GM21381 (cell line): ENCODE data around the gene YTHDF1.

Experiments
- ATAC-seq: cut with Tn5 transposase; IDR thresholded peaks from one replicate; pipeline ENCODE4 v1.9.1; 2021; ENCODE audit warnings: mild to moderate bottlenecking, moderate library complexity; ENCODE audit not compliant: unreplicated experiment

The YTHDF1 gene

GRCh38 chr20:63186528-63187316 lies 29.2 kb downstream of the YTHDF1 start:
- ATAC-seq = no peak

GRCh38 chr20:63186084-63186483 lies 29.8 kb downstream of the YTHDF1 start:
- no peak for ATAC-seq

- ATAC-seq = no peak
Observed at GRCh38 chr20:63185215-63185796, 30.6 kb downstream of the YTHDF1 start.

GRCh38 chr20:63183422-63184146 lies 32.3 kb downstream of the YTHDF1 start:
- no peak for ATAC-seq

- no peak for ATAC-seq
Observed at GRCh38 chr20:63182946-63183415, 33.0 kb downstream of the YTHDF1 start.

- no peak for ATAC-seq
Observed at GRCh38 chr20:63182425-63182824, 33.5 kb downstream of the YTHDF1 start.

GRCh38 chr20:63181226-63181625 lies 34.7 kb downstream of the YTHDF1 start:
- ATAC-seq = no peak

- no peak for ATAC-seq
Observed at GRCh38 chr20:63180569-63181185, 35.3 kb downstream of the YTHDF1 start.

GRCh38 chr20:63179687-63180568 lies 36.0 kb downstream of the YTHDF1 start:
- no peak for ATAC-seq

- peak; percentile 50 for ATAC-seq
Observed at GRCh38 chr20:63178889-63179686, 36.8 kb downstream of the YTHDF1 start.

- no peak for ATAC-seq
Observed at GRCh38 chr20:63178446-63178820, 37.5 kb downstream of the YTHDF1 start.

GRCh38 chr20:63177785-63178445 lies 38.0 kb downstream of the YTHDF1 start:
- ATAC-seq = no peak

- no peak for ATAC-seq
Observed at GRCh38 chr20:63177134-63177784, 38.7 kb downstream of the YTHDF1 start.

GRCh38 chr20:63176427-63177133 lies 39.4 kb downstream of the YTHDF1 start:
- ATAC-seq = no peak

GRCh38 chr20:63176034-63176426 lies 39.9 kb downstream of the YTHDF1 start:
- no peak for ATAC-seq

- ATAC-seq = no peak
Observed at GRCh38 chr20:63175038-63175895, 40.7 kb downstream of the YTHDF1 start.
